A549 (cell line): ENCODE data around the gene CANT1. TPM values are rescaled to one million over a fixed set of nuclear protein-coding genes. Genes with fewer than 3 reads are reported as not detected.

Experiments
- ATAC-seq, 2 experiments: fragments of 200-7000 bp in 1 of 2; fragments of >200 bp in 1 of 2; cut with Nextera tagmentation in 1 of 2; cut with Tn5 transposase in 1 of 2; 3 replicates each; pipeline versions ENCODE4 v1.8.0 to v1.9.1; 2018 to 2020; ENCODE audit warnings: mild to moderate bottlenecking in 1 of 2, moderate library complexity in 1 of 2
- CTCF ChIA-PET: fragments of 300-600 bp; sonication (Branson Sonifier 250); formaldehyde crosslinking; extraction: SDS; loops from one replicate; lab custom pipeline; 2021; ENCODE audit warnings: antibody characterized with exemption, inconsistent platforms; lab: Yijun Ruan, JAX
- POLR2A ChIA-PET: fragments of 350-600 bp; formaldehyde crosslinking; extraction: SDS; loops from one replicate; lab custom pipeline; 2021; ENCODE audit warnings: antibody characterized with exemption, inconsistent platforms; lab: Yijun Ruan, JAX
- DNase-seq, 2 experiments: peaks; one replicate each; pipeline versions ENCODE4 v3.0.0 to v3.0.0-alpha.2; 2011 to 2016; ENCODE audit warnings: low read depth in 1 of 2, low spot score in 1 of 2
- FAIRE-seq: peaks from 2 replicates; lab custom pipeline; 2011; peaks lifted over from hg19 to GRCh38; lab: Jason Lieb, UNC
- H3K27ac ChIP-seq, 2 experiments: fragments of >200 bp; sonication (Bioruptor Twin); formaldehyde crosslinking; 3 replicates each; pipeline ENCODE4 v1.5.1; 2016 to 2017
- H3K4me1 ChIP-seq: fragments of >200 bp; sonication (Bioruptor Twin); formaldehyde crosslinking; 3 replicates; pipeline ENCODE4 v1.6.1; 2016
- H3K4me2 ChIP-seq: fragments of >200 bp; sonication (Bioruptor Twin); formaldehyde crosslinking; 3 replicates; pipeline ENCODE4 v1.6.1; 2016
- H3K4me3 ChIP-seq: fragments of >200 bp; sonication (Bioruptor Twin); formaldehyde crosslinking; 3 replicates; pipeline ENCODE4 v1.5.1; 2016
- H3K9me3 ChIP-seq: fragments of >200 bp; sonication (Bioruptor Twin); formaldehyde crosslinking; 3 replicates; pipeline ENCODE4 v1.6.1; 2016
- CBX2 ChIP-seq: fragments of 200-600 bp; sonication (generic); IDR thresholded peaks from 2 replicates; pipeline ENCODE4 v1.6.1; 2016; ENCODE audit warnings: low read depth, mild to moderate bottlenecking, borderline replicate concordance
- CBX8 ChIP-seq: fragments of 200-600 bp; sonication (generic); IDR thresholded peaks from 2 replicates; pipeline ENCODE4 v1.6.1; 2016
- CHD2 ChIP-seq: fragments of 150-350 bp; IDR thresholded peaks from 2 replicates; pipeline ENCODE4 v1.6.1; 2014; ENCODE audit warnings: low read length; ENCODE audit not compliant: partially characterized antibody
- EHF ChIP-seq: fragments of 250-450 bp; sonication (Bioruptor Pico); IDR thresholded peaks from 2 replicates; pipeline ENCODE4 v1.5.0; 2020; ENCODE audit warnings: mild to moderate bottlenecking
- ELK1 ChIP-seq: fragments of 150-350 bp; IDR thresholded peaks from 2 replicates; pipeline ENCODE4 v1.6.1; 2014; ENCODE audit warnings: low read depth, mild to moderate bottlenecking, low read length
- EP300 ChIP-seq, 2 experiments: fragments of >200 bp; sonication (Bioruptor Twin); formaldehyde crosslinking; IDR thresholded peaks; 2 replicates in 1 of 2; 3 replicates in 1 of 2; pipeline ENCODE4 v1.6.1; 2016 to 2017
- ESRRA ChIP-seq: fragments of 150-350 bp; IDR thresholded peaks from 2 replicates; pipeline ENCODE4 v1.6.1; 2014; ENCODE audit warnings: mild to moderate bottlenecking, low read length, borderline replicate concordance
- FOSL2 ChIP-seq, 2 experiments: fragments of 450-650 bp in 1 of 2; fragments of >200 bp in 1 of 2; sonication (Bioruptor Twin) in 1 of 2; formaldehyde crosslinking; IDR thresholded peaks; 2 replicates each; pipeline versions ENCODE4 v1.5.0 to v1.6.1; 2016 to 2020; ENCODE audit warnings: mild to moderate bottlenecking in 1 of 2, moderate library complexity in 1 of 2
- FOXS1 ChIP-seq: fragments of 250-450 bp; sonication (Bioruptor Pico); IDR thresholded peaks from 2 replicates; pipeline ENCODE4 v1.5.0; 2020; ENCODE audit warnings: mild to moderate bottlenecking, moderate library complexity
- GATA3 ChIP-seq: IDR thresholded peaks from 2 replicates; pipeline ENCODE4 v1.6.1; 2012; ENCODE audit warnings: borderline replicate concordance
- HEYL ChIP-seq: fragments of 250-450 bp; sonication (Bioruptor Pico); IDR thresholded peaks from 2 replicates; pipeline ENCODE4 v1.8.0; 2021; ENCODE audit warnings: mild to moderate bottlenecking, moderate library complexity
- HOXB13 ChIP-seq: fragments of 250-450 bp; sonication (Bioruptor Pico); IDR thresholded peaks from 2 replicates; pipeline ENCODE4 v1.5.0; 2020; ENCODE audit warnings: low read depth, mild to moderate bottlenecking, moderate library complexity
- JUN ChIP-seq, 2 experiments: fragments of >200 bp; sonication (Bioruptor Twin); formaldehyde crosslinking; IDR thresholded peaks; 2 replicates in 1 of 2; 3 replicates in 1 of 2; pipeline ENCODE4 v1.6.1; 2016 to 2017
- MAFK ChIP-seq: fragments of 450-650 bp; IDR thresholded peaks from 2 replicates; pipeline ENCODE4 v1.6.1; 2014; ENCODE audit not compliant: partially characterized antibody
- NR3C1 ChIP-seq: fragments of >200 bp; sonication (Bioruptor Twin); formaldehyde crosslinking; IDR thresholded peaks from 3 replicates; pipeline ENCODE4 v1.6.1; 2017
- POLR2A ChIP-seq: IDR thresholded peaks from 2 replicates; pipeline ENCODE4 v1.6.1; 2012; ENCODE audit warnings: mild to moderate bottlenecking, low read length
- POLR2AphosphoS2 ChIP-seq: conservative IDR thresholded peaks from 2 replicates; pipeline ENCODE4 v1.6.1; 2012; ENCODE audit warnings: low read length, improper control_type of control experiment, inconsistent platforms
- RAD21 ChIP-seq, 2 experiments: fragments of >200 bp in 1 of 2; sonication (Bioruptor Twin) in 1 of 2; formaldehyde crosslinking in 1 of 2; IDR thresholded peaks in 1 of 2; conservative IDR thresholded peaks in 1 of 2; 2 replicates in 1 of 2; 3 replicates in 1 of 2; pipeline ENCODE4 v1.6.1; 2012 to 2018; ENCODE audit warnings: inconsistent platforms in 1 of 2
- RARB ChIP-seq: fragments of 250-450 bp; sonication (Bioruptor Pico); IDR thresholded peaks from 2 replicates; pipeline ENCODE4 v1.8.0; 2021; ENCODE audit warnings: mild to moderate bottlenecking, moderate library complexity
- SMC3 ChIP-seq: fragments of >200 bp; sonication (Bioruptor Twin); formaldehyde crosslinking; IDR thresholded peaks from 3 replicates; pipeline ENCODE4 v1.6.1; 2018; ENCODE audit warnings: inconsistent platforms
- SREBF2 ChIP-seq: fragments of 450-650 bp; IDR thresholded peaks from 2 replicates; pipeline ENCODE4 v1.6.1; 2014; ENCODE audit warnings: mild to moderate bottlenecking, moderate library complexity
- ZNF302 ChIP-seq: fragments of 250-450 bp; sonication (Bioruptor Pico); IDR thresholded peaks from 2 replicates; pipeline ENCODE4 v1.9.0; 2021; ENCODE audit warnings: inconsistent platforms, mild to moderate bottlenecking, moderate library complexity
- ZSCAN20 ChIP-seq: fragments of 250-450 bp; sonication (Bioruptor Pico); IDR thresholded peaks from 2 replicates; pipeline ENCODE4 v1.8.0; 2022; ENCODE audit warnings: mild to moderate bottlenecking, moderate library complexity
- WGBS: methylation state at CpG from one replicate; pipeline ENCODE4 v1.1.6; 2017; ENCODE audit errors: missing lambda C conversion rate; 5-methylcytosine and 5-hydroxymethylcytosine counted together
- polyA plus RNA-seq, 4 experiments: library from polyadenylated mRNA; depleted of rRNA in 3 of 4; stranded (reverse); fragments of >200 nt; fragmentation: RNase III in 1 of 4; extraction: RNeasy Plus Mini Kit Qiagen cat#74134 plus additional on column Dnase treatment in 1 of 4; gene quantifications; 2 replicates in 3 of 4; 3 replicates in 1 of 4; pipeline ENCODE4 v1.2.3, GENCODE V29; 2011 to 2017
- TF ChIP-seq, protein P1 (sequence below): fragments of 250-450 bp; sonication (Bioruptor Pico); IDR thresholded peaks from 2 replicates; pipeline ENCODE4 v1.5.0; 2021; ENCODE audit warnings: mild to moderate bottlenecking, moderate library complexity, borderline replicate concordance
- TF ChIP-seq, protein P2 (sequence below): fragments of >200 bp; sonication (Bioruptor Twin); formaldehyde crosslinking; IDR thresholded peaks from 3 replicates; pipeline ENCODE4 v1.5.1; 2016

The CANT1 gene
- polyA plus RNA-seq, 2 of the 4 experiments (the other 2 are of a cell fraction): 65.5 to 67.6 TPM

DNA sequence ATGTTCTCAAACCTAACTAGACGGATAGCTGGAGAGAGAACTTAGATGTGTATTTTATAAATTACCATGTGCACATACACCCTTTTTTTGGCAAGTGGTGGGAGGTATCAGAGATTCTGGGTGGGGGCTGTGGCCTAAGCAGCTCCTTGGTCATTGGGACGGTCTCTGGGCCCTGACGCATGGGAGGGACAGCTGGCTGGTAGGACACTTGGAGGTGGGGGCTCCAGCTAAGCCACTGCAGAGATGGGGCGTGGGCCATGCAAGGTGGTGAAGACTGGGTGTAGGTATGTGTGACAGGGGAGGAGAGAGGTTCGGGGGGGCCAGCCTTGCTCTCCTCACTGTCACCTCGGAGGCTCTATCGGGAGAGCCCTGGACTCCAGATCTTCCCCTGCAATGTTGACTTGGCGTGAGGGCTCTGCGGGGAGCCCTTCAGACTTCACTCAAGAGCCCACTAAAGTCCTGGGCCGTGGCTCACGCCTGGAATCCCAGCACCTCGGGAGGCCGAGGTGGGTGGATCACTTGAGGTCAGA lies 31.5 kb upstream of the CANT1 start:
- H3K4me3 ChIP-seq: no peak overlapping the region
- 91% methylated on average over 13 of the region's 13 CpGs for WGBS
- TF ChIP-seq ZNF302 (CRISPR knock-in tag): no peak
- TF ChIP-seq CBX8: no peak
- TF ChIP-seq FOXS1: no peak
- TF ChIP-seq JUN (IDR thresholded peaks at IDR 0.05): no peak
- no peak for TF ChIP-seq EHF
- no peak for TF ChIP-seq MAFK
- no peak for TF ChIP-seq RAD21 (conservative IDR thresholded peaks at IDR 0.05 in 1 of 2, IDR thresholded peaks at IDR 0.05 in 1 of 2)
- no peak for TF ChIP-seq SMC3
- TF ChIP-seq ESRRA: no peak
- no peak for TF ChIP-seq GATA3
- TF ChIP-seq FOSL2 (IDR thresholded peaks at IDR 0.05): no peak
- TF ChIP-seq FOSL2 (CRISPR knock-in tag; IDR thresholded peaks at IDR 0.05): no peak
- TF ChIP-seq CBX2: no peak
- TF ChIP-seq CHD2: no peak
- no peak for TF ChIP-seq ZSCAN20 (CRISPR knock-in tag)
- no peak for TF ChIP-seq RARB (CRISPR knock-in tag)
- TF ChIP-seq EP300 (IDR thresholded peaks at IDR 0.05): no peak
- no peak for TF ChIP-seq POLR2A
- TF ChIP-seq ELK1: no peak
- TF ChIP-seq, protein P1, sequence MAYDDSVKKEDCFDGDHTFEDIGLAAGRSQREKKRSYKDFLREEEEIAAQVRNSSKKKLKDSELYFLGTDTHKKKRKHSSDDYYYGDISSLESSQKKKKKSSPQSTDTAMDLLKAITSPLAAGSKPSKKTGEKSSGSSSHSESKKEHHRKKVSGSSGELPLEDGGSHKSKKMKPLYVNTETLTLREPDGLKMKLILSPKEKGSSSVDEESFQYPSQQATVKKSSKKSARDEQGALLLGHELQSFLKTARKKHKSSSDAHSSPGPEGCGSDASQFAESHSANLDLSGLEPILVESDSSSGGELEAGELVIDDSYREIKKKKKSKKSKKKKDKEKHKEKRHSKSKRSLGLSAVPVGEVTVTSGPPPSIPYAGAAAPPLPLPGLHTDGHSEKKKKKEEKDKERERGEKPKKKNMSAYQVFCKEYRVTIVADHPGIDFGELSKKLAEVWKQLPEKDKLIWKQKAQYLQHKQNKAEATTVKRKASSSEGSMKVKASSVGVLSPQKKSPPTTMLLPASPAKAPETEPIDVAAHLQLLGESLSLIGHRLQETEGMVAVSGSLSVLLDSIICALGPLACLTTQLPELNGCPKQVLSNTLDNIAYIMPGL (CRISPR knock-in tag): no peak
- DNase-seq (no peak), ATAC-seq (no peak), FAIRE-seq (no peak)
- ChIA-PET POLR2A (interaction anchor here (3.3 kb wide), 1 partner anchor 13 kb away, joined by 34 read pairs; no protein-coding TSS in a partner anchor), CTCF (interaction anchor here (0.6 to 18.2 kb wide), 17 partner anchors 8 to 927 kb away, joined by 3 to 376 read pairs (median 11); partner anchors contain the start of genes CANT1 and ENGASE)
- H3K4me2 ChIP-seq: no peak overlapping the region
- H3K27ac ChIP-seq: peak overlapping the region in 1 of 2 experiments; percentile 70; a peak in 3 of 6 replicates
- H3K4me1 ChIP-seq: peaks cover 50% of the 10 kb centered on the region
- H3K9me3 ChIP-seq: no peaks in the 10 kb centered on the region

GRCh38 chr17:79039886-79040285 lies 30.3 kb upstream of the CANT1 start:
- H3K9me3 ChIP-seq: no peaks in the 10 kb centered on the region
- 71% methylated on average over 6 of the region's 6 CpGs for WGBS
- peak overlapping the region; percentile 70 to 80; a peak in 5 of 6 replicates for H3K27ac ChIP-seq
- no peak for FAIRE-seq
- H3K4me1 ChIP-seq: peaks cover 54% of the 10 kb centered on the region
- ChIA-PET POLR2A (interaction anchor here (3.3 kb wide), 1 partner anchor 12 kb away, joined by 34 read pairs; no protein-coding TSS in a partner anchor), CTCF (interaction anchor here (1.3 to 18.2 kb wide), 8 partner anchors 10 to 352 kb away, joined by 3 to 376 read pairs (median 4); partner anchors contain the start of gene CANT1)
- no peak overlapping the region for H3K4me3 ChIP-seq
- no peak for DNase-seq
- H3K4me2 ChIP-seq: peak overlapping the region; percentile 61; the same call in 2 of the 3 replicates
- ATAC-seq: no peak
- TF ChIP-seq HOXB13 (CRISPR knock-in tag) (no peak), HEYL (CRISPR knock-in tag) (no peak), NR3C1 (no peak), SREBF2 (no peak), SMC3 (no peak), POLR2AphosphoS2 (no peak)
- TF ChIP-seq, protein P2, sequence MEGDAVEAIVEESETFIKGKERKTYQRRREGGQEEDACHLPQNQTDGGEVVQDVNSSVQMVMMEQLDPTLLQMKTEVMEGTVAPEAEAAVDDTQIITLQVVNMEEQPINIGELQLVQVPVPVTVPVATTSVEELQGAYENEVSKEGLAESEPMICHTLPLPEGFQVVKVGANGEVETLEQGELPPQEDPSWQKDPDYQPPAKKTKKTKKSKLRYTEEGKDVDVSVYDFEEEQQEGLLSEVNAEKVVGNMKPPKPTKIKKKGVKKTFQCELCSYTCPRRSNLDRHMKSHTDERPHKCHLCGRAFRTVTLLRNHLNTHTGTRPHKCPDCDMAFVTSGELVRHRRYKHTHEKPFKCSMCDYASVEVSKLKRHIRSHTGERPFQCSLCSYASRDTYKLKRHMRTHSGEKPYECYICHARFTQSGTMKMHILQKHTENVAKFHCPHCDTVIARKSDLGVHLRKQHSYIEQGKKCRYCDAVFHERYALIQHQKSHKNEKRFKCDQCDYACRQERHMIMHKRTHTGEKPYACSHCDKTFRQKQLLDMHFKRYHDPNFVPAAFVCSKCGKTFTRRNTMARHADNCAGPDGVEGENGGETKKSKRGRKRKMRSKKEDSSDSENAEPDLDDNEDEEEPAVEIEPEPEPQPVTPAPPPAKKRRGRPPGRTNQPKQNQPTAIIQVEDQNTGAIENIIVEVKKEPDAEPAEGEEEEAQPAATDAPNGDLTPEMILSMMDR: no peak
